ENCODE measurements around the gene NIT1. TPM values are rescaled to one million over a fixed set of nuclear protein-coding genes. Genes with fewer than 3 reads are reported as not detected.
A peak's percentile ranks its signal among the peaks of the same experiment; 100 is the strongest.

NIT1 gene
- total and polyA plus RNA-seq, 2 of the 13 experiments (the other 11 are each of a cell fraction or from before 2014, with no cell fraction given): 22.7 to 31.0 TPM

- TF ChIP-seq ZNF691 (CRISPR knock-in tag; IDR thresholded peaks at IDR 0.05; ENCODE audit: borderline replicate concordance, low read depth) (no peak), ZSCAN31 (CRISPR knock-in tag; IDR thresholded peaks at IDR 0.05; ENCODE audit: low read depth) (peak; percentile 24; the same call in 1 of the 2 replicates), ZNF598 (CRISPR knock-in tag; IDR thresholded peaks at IDR 0.05; ENCODE audit: borderline replicate concordance) (no peak), NAIF1 (CRISPR knock-in tag; IDR thresholded peaks at IDR 0.05; ENCODE audit: borderline replicate concordance) (no peak), ZNF776 (CRISPR knock-in tag; IDR thresholded peaks at IDR 0.05) (no peak), BRD4 (CRISPR knock-in tag; IDR thresholded peaks at IDR 0.05) (no peak), HNF4G (IDR thresholded peaks at IDR 0.05; ENCODE audit: borderline replicate concordance, low read depth, low read length) (peak; percentile 47), HNF4G (CRISPR knock-in tag; IDR thresholded peaks at IDR 0.05; ENCODE audit: borderline replicate concordance, low read depth) (no peak), MIER2 (CRISPR knock-in tag; IDR thresholded peaks at IDR 0.05) (no peak), SOX5 (CRISPR knock-in tag; IDR thresholded peaks at IDR 0.05; ENCODE audit: borderline replicate concordance) (peak; percentile 24; the same call in 1 of the 2 replicates), SIX1 (CRISPR knock-in tag; IDR thresholded peaks at IDR 0.05; ENCODE audit: borderline replicate concordance) (no peak), HNRNPL (IDR thresholded peaks at IDR 0.05; ENCODE audit: low read depth, low read length) (0 out of 2 replicates have a peak, but pooled peaks have one; percentile 56), ZNF224 (CRISPR knock-in tag; IDR thresholded peaks at IDR 0.05) (no peak), ZNF18 (CRISPR knock-in tag; IDR thresholded peaks at IDR 0.05; ENCODE audit: insufficient replicate concordance) (no peak), ZNF333 (CRISPR knock-in tag; IDR thresholded peaks at IDR 0.05; ENCODE audit: borderline replicate concordance) (no peak), ZFP82 (CRISPR knock-in tag; IDR thresholded peaks at IDR 0.05; ENCODE audit: borderline replicate concordance) (no peak), KLF15 (CRISPR knock-in tag; IDR thresholded peaks at IDR 0.05; ENCODE audit: borderline replicate concordance) (no peak), WIZ (CRISPR knock-in tag; IDR thresholded peaks at IDR 0.05) (no peak)
- TF ChIP-seq, protein P1, sequence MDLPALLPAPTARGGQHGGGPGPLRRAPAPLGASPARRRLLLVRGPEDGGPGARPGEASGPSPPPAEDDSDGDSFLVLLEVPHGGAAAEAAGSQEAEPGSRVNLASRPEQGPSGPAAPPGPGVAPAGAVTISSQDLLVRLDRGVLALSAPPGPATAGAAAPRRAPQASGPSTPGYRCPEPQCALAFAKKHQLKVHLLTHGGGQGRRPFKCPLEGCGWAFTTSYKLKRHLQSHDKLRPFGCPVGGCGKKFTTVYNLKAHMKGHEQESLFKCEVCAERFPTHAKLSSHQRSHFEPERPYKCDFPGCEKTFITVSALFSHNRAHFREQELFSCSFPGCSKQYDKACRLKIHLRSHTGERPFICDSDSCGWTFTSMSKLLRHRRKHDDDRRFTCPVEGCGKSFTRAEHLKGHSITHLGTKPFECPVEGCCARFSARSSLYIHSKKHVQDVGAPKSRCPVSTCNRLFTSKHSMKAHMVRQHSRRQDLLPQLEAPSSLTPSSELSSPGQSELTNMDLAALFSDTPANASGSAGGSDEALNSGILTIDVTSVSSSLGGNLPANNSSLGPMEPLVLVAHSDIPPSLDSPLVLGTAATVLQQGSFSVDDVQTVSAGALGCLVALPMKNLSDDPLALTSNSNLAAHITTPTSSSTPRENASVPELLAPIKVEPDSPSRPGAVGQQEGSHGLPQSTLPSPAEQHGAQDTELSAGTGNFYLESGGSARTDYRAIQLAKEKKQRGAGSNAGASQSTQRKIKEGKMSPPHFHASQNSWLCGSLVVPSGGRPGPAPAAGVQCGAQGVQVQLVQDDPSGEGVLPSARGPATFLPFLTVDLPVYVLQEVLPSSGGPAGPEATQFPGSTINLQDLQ (CRISPR knock-in tag; IDR thresholded peaks at IDR 0.05): 0 out of 2 replicates have a peak, but pooled peaks have one; percentile 53
- TF ChIP-seq, protein P2, sequence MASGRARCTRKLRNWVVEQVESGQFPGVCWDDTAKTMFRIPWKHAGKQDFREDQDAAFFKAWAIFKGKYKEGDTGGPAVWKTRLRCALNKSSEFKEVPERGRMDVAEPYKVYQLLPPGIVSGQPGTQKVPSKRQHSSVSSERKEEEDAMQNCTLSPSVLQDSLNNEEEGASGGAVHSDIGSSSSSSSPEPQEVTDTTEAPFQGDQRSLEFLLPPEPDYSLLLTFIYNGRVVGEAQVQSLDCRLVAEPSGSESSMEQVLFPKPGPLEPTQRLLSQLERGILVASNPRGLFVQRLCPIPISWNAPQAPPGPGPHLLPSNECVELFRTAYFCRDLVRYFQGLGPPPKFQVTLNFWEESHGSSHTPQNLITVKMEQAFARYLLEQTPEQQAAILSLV (CRISPR knock-in tag; IDR thresholded peaks at IDR 0.05; ENCODE audit: borderline replicate concordance): no peak
- TF ChIP-seq, protein P3, sequence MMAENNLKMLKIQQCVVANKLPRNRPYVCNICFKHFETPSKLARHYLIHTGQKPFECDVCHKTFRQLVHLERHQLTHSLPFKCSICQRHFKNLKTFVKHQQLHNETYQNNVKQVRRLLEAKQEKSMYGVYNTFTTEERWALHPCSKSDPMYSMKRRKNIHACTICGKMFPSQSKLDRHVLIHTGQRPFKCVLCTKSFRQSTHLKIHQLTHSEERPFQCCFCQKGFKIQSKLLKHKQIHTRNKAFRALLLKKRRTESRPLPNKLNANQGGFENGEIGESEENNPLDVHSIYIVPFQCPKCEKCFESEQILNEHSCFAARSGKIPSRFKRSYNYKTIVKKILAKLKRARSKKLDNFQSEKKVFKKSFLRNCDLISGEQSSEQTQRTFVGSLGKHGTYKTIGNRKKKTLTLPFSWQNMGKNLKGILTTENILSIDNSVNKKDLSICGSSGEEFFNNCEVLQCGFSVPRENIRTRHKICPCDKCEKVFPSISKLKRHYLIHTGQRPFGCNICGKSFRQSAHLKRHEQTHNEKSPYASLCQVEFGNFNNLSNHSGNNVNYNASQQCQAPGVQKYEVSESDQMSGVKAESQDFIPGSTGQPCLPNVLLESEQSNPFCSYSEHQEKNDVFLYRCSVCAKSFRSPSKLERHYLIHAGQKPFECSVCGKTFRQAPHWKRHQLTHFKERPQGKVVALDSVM (CRISPR knock-in tag; IDR thresholded peaks at IDR 0.05): peak; percentile 87
Observed at GRCh38 chr1:161072751-161073449, 45.0 kb upstream of the NIT1 start (continued).
